OCI-LY1 (cell line): ENCODE measurements around the gene EFNB1.
A peak's percentile ranks its signal among the peaks of the same experiment; 100 is the strongest.
"Not testable (repeated sequence)": the region's sequence is repeated elsewhere in the genome, so short reads cannot be mapped to it uniquely, and the experiment has no call there.

Experiments used
- H2AFZ ChIP-seq: fragments of 200-600 bp; sonication (generic), shearing (Covaris generic); 2 replicates; pipeline ENCODE4 v1.6.0; 2014; ENCODE audit warnings: antibody characterized with exemption, mild to moderate bottlenecking, low read length
- H3F3A ChIP-seq: fragments of 200-600 bp; sonication (generic), shearing (Covaris generic); 2 replicates; pipeline ENCODE4 v1.6.0; 2014; ENCODE audit warnings: mild to moderate bottlenecking, antibody characterized with exemption, low read length, moderate library complexity; ENCODE audit not compliant: insufficient read depth
- H3K27ac ChIP-seq: fragments of 200-600 bp; sonication (generic); 2 replicates; pipeline ENCODE4 v1.5.1; 2014; ENCODE audit warnings: low read length, mixed run types, mild to moderate bottlenecking, low read depth; ENCODE audit not compliant: poor library complexity, severe bottlenecking
- H3K27me3 ChIP-seq: fragments of 200-600 bp; sonication (generic); 2 replicates; pipeline ENCODE4 v1.6.0; 2014; ENCODE audit warnings: antibody characterized with exemption, mild to moderate bottlenecking, low read length, moderate library complexity; ENCODE audit not compliant: insufficient read depth
- H3K36me3 ChIP-seq: fragments of 200-600 bp; sonication (generic); 2 replicates; pipeline ENCODE4 v1.6.1; 2014; ENCODE audit warnings: mild to moderate bottlenecking, antibody characterized with exemption, low read length, moderate library complexity, mixed read lengths; ENCODE audit not compliant: insufficient read depth
- H3K4me1 ChIP-seq: fragments of 200-600 bp; sonication (generic); 2 replicates; pipeline ENCODE4 v1.5.1; 2014; ENCODE audit warnings: mild to moderate bottlenecking, low read length, moderate library complexity; ENCODE audit not compliant: insufficient read depth, severe bottlenecking
- H3K4me2 ChIP-seq: fragments of 200-600 bp; sonication (generic), shearing (Covaris generic); 2 replicates; pipeline ENCODE4 v1.6.1; 2014; ENCODE audit warnings: low read length
- H3K4me3 ChIP-seq: fragments of 200-600 bp; sonication (generic); 2 replicates; pipeline ENCODE4 v1.5.1; 2014; ENCODE audit warnings: low read length, low read depth, mild to moderate bottlenecking, mixed read lengths; ENCODE audit not compliant: poor library complexity, severe bottlenecking
- H3K79me2 ChIP-seq: fragments of 200-600 bp; shearing (Covaris generic); 2 replicates; pipeline ENCODE4 v1.6.1; 2016; ENCODE audit warnings: mixed run types, low read length, mixed read lengths; ENCODE audit not compliant: insufficient read depth
- H3K9ac ChIP-seq: fragments of 200-600 bp; sonication (generic), shearing (Covaris generic); 2 replicates; pipeline ENCODE4 v1.6.1; 2014; ENCODE audit warnings: mild to moderate bottlenecking, low read length, mixed read lengths
- H3K9me2 ChIP-seq: fragments of 200-600 bp; sonication (generic), shearing (Covaris generic); 2 replicates; pipeline ENCODE4 v1.6.1; 2014; ENCODE audit warnings: low read depth, mild to moderate bottlenecking, low read length, mixed read lengths
- H3K9me3 ChIP-seq: fragments of 200-600 bp; shearing (Covaris generic); 2 replicates; pipeline ENCODE4 v1.6.1; 2014; ENCODE audit warnings: low read length, mixed read lengths
- H4K20me1 ChIP-seq: fragments of 200-600 bp; sonication (generic), shearing (Covaris generic); 2 replicates; pipeline ENCODE4 v1.6.0; 2016; ENCODE audit warnings: mild to moderate bottlenecking, low read length; ENCODE audit not compliant: insufficient read depth
- CTCF ChIP-seq: fragments of 200-600 bp; sonication (generic), shearing (Covaris generic); IDR thresholded peaks from 2 replicates; pipeline ENCODE4 v1.5.1; 2017; ENCODE audit warnings: mild to moderate bottlenecking, antibody characterized with exemption, low read length, moderate library complexity, mixed read lengths
- EZH2 ChIP-seq: fragments of 200-600 bp; sonication (generic), shearing (Covaris generic); IDR thresholded peaks from 2 replicates; pipeline ENCODE4 v1.8.0; 2017; ENCODE audit warnings: borderline replicate concordance, mixed run types, mild to moderate bottlenecking, antibody characterized with exemption, low read length, moderate library complexity, mixed read lengths

Gene EFNB1

GRCh38 chrX:68828740-68829581 lies at the start of gene EFNB1:
Gene EFNB1 (plus strand): TSS chrX:68829021. CDS start chrX:68829777, 756 bp downstream.
- H2AFZ ChIP-seq, result 0 out of 2 replicates have a peak within 1 kb of the TSS, but pooled peaks have one; percentile 34
- no peaks in the 10 kb centered on the region for H3K9me3 ChIP-seq
- peaks cover 20% of the 10 kb centered on the region for H3K4me1 ChIP-seq
- no peak for TF ChIP-seq CTCF
- no peak for TF ChIP-seq EZH2
- H4K20me1 ChIP-seq, result no peaks in the 10 kb centered on the region
- no peaks in the 10 kb centered on the region for H3K36me3 ChIP-seq
- no peaks in the 10 kb centered on the region for H3K79me2 ChIP-seq
- no peaks in the 10 kb centered on the region for H3F3A ChIP-seq
- no peaks in the 10 kb centered on the region for H3K9me2 ChIP-seq
- H3K4me3 ChIP-seq, result peak within 1 kb of the TSS; percentile 74
- peak within 1 kb of the TSS; percentile 76 for H3K4me2 ChIP-seq
- H3K27ac ChIP-seq, result no peak within 1 kb of the TSS
- H3K27me3 ChIP-seq, result no peaks in the 10 kb centered on the region
- H3K9ac ChIP-seq, result peak within 1 kb of the TSS; percentile 75

GRCh38 chrX:68781295-68781694 lies 47.5 kb upstream of the EFNB1 start:
- not testable (repeated sequence) for H3K79me2 ChIP-seq, H3K27ac ChIP-seq, H3K4me1 ChIP-seq, H3K9ac ChIP-seq, H3F3A ChIP-seq, H3K27me3 ChIP-seq, H3K4me3 ChIP-seq, H3K36me3 ChIP-seq, H4K20me1 ChIP-seq, H3K9me2 ChIP-seq, H2AFZ ChIP-seq, H3K4me2 ChIP-seq, H3K9me3 ChIP-seq

- H3K27ac ChIP-seq, result no peak overlapping the region
- no peak overlapping the region for H2AFZ ChIP-seq
- no peaks in the 10 kb centered on the region for H3K27me3 ChIP-seq
- no peaks in the 10 kb centered on the region for H3K9me3 ChIP-seq
- no peaks in the 10 kb centered on the region for H4K20me1 ChIP-seq
- H3K4me1 ChIP-seq, result no peaks in the 10 kb centered on the region
- no peak overlapping the region for H3K4me2 ChIP-seq
- H3K36me3 ChIP-seq, result no peaks in the 10 kb centered on the region
- no peaks in the 10 kb centered on the region for H3F3A ChIP-seq
- H3K4me3 ChIP-seq, result no peak overlapping the region
- TF ChIP-seq CTCF (no peak), EZH2 (no peak)
- H3K9ac ChIP-seq, result no peak overlapping the region
- no peaks in the 10 kb centered on the region for H3K79me2 ChIP-seq
- no peaks in the 10 kb centered on the region for H3K9me2 ChIP-seq
Measured at GRCh38 chrX:68784816-68785215, 44.0 kb upstream of the EFNB1 start.

- H3K27me3 ChIP-seq, H3K9ac ChIP-seq, H3K9me2 ChIP-seq, H2AFZ ChIP-seq, H4K20me1 ChIP-seq, H3K4me3 ChIP-seq, H3K27ac ChIP-seq, H3K9me3 ChIP-seq, H3K4me2 ChIP-seq, H3K4me1 ChIP-seq, H3F3A ChIP-seq, H3K79me2 ChIP-seq, H3K36me3 ChIP-seq: not testable (repeated sequence)
Measured at GRCh38 chrX:68786581-68786980, 42.2 kb upstream of the EFNB1 start.
